Endothelial cell of umbilical vein (primary cell): ENCODE data around the gene CFAP43. TPM values are rescaled to one million over a fixed set of nuclear protein-coding genes. Genes with fewer than 3 reads are reported as not detected.

ENCODE experiments used
- BruUV-seq: library from RNA; stranded (reverse); fragments of 400-500 nt; replicated peaks from 2 replicates; lab custom pipeline; 2021; lab: Mats Ljungman, UMichigan
- CTCF ChIA-PET: fragments of 300-600, 350-600 bp; sonication (Branson Sonifier 250); formaldehyde crosslinking; loops from one replicate; lab custom pipeline; 2021; ENCODE audit warnings: antibody characterized with exemption, inconsistent platforms; lab: Charles Lee
- POLR2A ChIA-PET: fragments of 300-600, 350-600 bp; sonication (Branson Sonifier 250); formaldehyde crosslinking; loops from one replicate; lab custom pipeline; 2021; ENCODE audit warnings: antibody characterized with exemption, inconsistent platforms; lab: Charles Lee
- DNase-seq: peaks from one replicate; pipeline ENCODE4 v3.0.0-alpha.2; 2011; ENCODE audit warnings: low read depth, low spot score
- FAIRE-seq: peaks from 2 replicates; lab custom pipeline; 2011; peaks lifted over from hg19 to GRCh38; lab: Jason Lieb, UNC
- H2AFZ ChIP-seq: 2 replicates; pipeline ENCODE4 v1.6.0; 2012; ENCODE audit warnings: low read depth, low read length, control low read depth, inconsistent platforms
- H3K27ac ChIP-seq: 2 replicates; pipeline ENCODE4 v1.5.1; 2011; ENCODE audit warnings: low read depth, mild to moderate bottlenecking, control low read depth, low read length, moderate library complexity; ENCODE audit not compliant: insufficient read depth
- H3K27me3 ChIP-seq, 2 experiments: 2 replicates each; pipeline versions ENCODE4 v1.6.0 to v1.6.1; 2011; ENCODE audit warnings: low read length in 2 of 2, mixed read lengths in 1 of 2; ENCODE audit not compliant: control insufficient read depth in 2 of 2, insufficient read depth in 2 of 2
- H3K36me3 ChIP-seq, 2 experiments: 2 replicates in 1 of 2; 3 replicates in 1 of 2; pipeline ENCODE4 v1.5.1; 2011; ENCODE audit warnings: low read length in 2 of 2, mild to moderate bottlenecking in 1 of 2, moderate library complexity in 1 of 2; ENCODE audit not compliant: control insufficient read depth in 2 of 2, insufficient read depth in 2 of 2; ENCODE audit errors: extremely low read depth in 1 of 2
- H3K4me1 ChIP-seq: 3 replicates; pipeline ENCODE4 v1.5.1; 2011; ENCODE audit warnings: mild to moderate bottlenecking, low read length; ENCODE audit not compliant: control insufficient read depth, insufficient read depth; ENCODE audit errors: extremely low read depth
- H3K4me2 ChIP-seq: 2 replicates; pipeline ENCODE4 v1.6.1; 2011; ENCODE audit warnings: low read length, control low read depth, mixed read lengths; ENCODE audit not compliant: insufficient read depth
- H3K4me3 ChIP-seq, 3 experiments: fragments of 200-600 bp in 1 of 3; sonication (generic), shearing (Covaris generic) in 1 of 3; replicated peaks in 1 of 3; 2 replicates each; pipeline ENCODE4 v1.5.1; 2011 to 2016; ENCODE audit warnings: control low read depth in 3 of 3, low read length in 3 of 3, mild to moderate bottlenecking in 2 of 3, inconsistent platforms in 1 of 3, low read depth in 1 of 3, moderate library complexity in 1 of 3; ENCODE audit not compliant: insufficient read depth in 1 of 3
- H3K79me2 ChIP-seq: 2 replicates; pipeline ENCODE4 v1.6.0; 2012; ENCODE audit warnings: low read length, inconsistent platforms; ENCODE audit not compliant: control insufficient read depth, insufficient read depth
- H3K9ac ChIP-seq: replicated peaks from 2 replicates; pipeline ENCODE3; 2011; ENCODE audit warnings: low read length, control low read depth; ENCODE audit not compliant: insufficient read depth; ENCODE audit errors: extremely low read depth
- H3K9me1 ChIP-seq: replicated peaks from 3 replicates; pipeline ENCODE4 v1.6.0; 2011; ENCODE audit warnings: mild to moderate bottlenecking, low read length; ENCODE audit not compliant: control insufficient read depth, insufficient read depth; ENCODE audit errors: extremely low read depth
- H3K9me3 ChIP-seq: replicated peaks from 2 replicates; pipeline ENCODE4 v1.5.1; 2012; ENCODE audit warnings: low read length, inconsistent platforms; ENCODE audit not compliant: control insufficient read depth, insufficient read depth
- H4K20me1 ChIP-seq: replicated peaks from 2 replicates; pipeline ENCODE3; 2011; ENCODE audit warnings: mild to moderate bottlenecking, low read length; ENCODE audit not compliant: control insufficient read depth, insufficient read depth; ENCODE audit errors: extremely low read depth
- FOS ChIP-seq: IDR thresholded peaks from 2 replicates; pipeline ENCODE4 v1.6.1; 2011; ENCODE audit warnings: mild to moderate bottlenecking, low read length, moderate library complexity, borderline replicate concordance; ENCODE audit not compliant: insufficient read depth
- JUN ChIP-seq: IDR thresholded peaks from 2 replicates; pipeline ENCODE4 v1.6.1; 2011; ENCODE audit warnings: borderline replicate concordance, low read depth; ENCODE audit not compliant: insufficient read length, insufficient read depth
- MAX ChIP-seq: IDR thresholded peaks from 2 replicates; pipeline ENCODE4 v1.6.1; 2011; ENCODE audit not compliant: insufficient read depth, insufficient read length
- MYC ChIP-seq: IDR thresholded peaks from one replicate; pipeline ENCODE4 v1.6.1; 2011; ENCODE audit warnings: mild to moderate bottlenecking, low read depth, low read length
- POLR2A ChIP-seq: IDR thresholded peaks from 2 replicates; pipeline ENCODE4 v1.6.1; 2012; ENCODE audit warnings: low read depth, mild to moderate bottlenecking, control low read depth, low read length
- POLR2AphosphoS5 ChIP-seq: IDR thresholded peaks from 2 replicates; pipeline ENCODE4 v1.6.1; 2012; ENCODE audit warnings: low read depth, mild to moderate bottlenecking, control low read depth, low read length, moderate library complexity; ENCODE audit not compliant: insufficient read depth
- dilution Hi-C: fragments of 300-500 bp; cut with MboI; formaldehyde crosslinking; loops from one replicate; pipeline ENCODE4 v1.15.0; 2019; ENCODE audit warnings: low sequenced_read_pairs; ENCODE audit not compliant: extremely low pct_ligation_motif_present
- intact Hi-C: fragments of 100-400 bp; cut with micrococcal nuclease; formaldehyde crosslinking; loops from one replicate; pipeline ENCODE4 v1.10.0; 2022
- polyA plus RNA-seq, 4 experiments: library from polyadenylated mRNA; depleted of rRNA in 3 of 4; stranded (reverse) in 3 of 4; unstranded in 1 of 4; fragments of >200 nt; gene quantifications; 2 replicates each; pipeline versions ENCODE4 v1.2.1 to v1.2.3, GENCODE V29; 2011 to 2012; ENCODE audit warnings: missing spikeins in 1 of 4
- total RNA-seq: library from RNA; stranded (reverse); gene quantifications from 2 replicates; pipeline ENCODE4 v1.2.3, GENCODE V29; 2021
- TF ChIP-seq, protein P1 (sequence below), 2 donors: IDR thresholded peaks; 1 replicate in 1 of 2; 2 replicates in 1 of 2; pipeline ENCODE4 v1.5.1; 2011; ENCODE audit warnings: low read length in 2 of 2, mild to moderate bottlenecking in 2 of 2, moderate library complexity in 2 of 2, control low read depth in 1 of 2, inconsistent platforms in 1 of 2, low read depth in 1 of 2; ENCODE audit not compliant: insufficient read depth in 1 of 2; ENCODE audit errors: extremely low read depth in 1 of 2

CFAP43 gene
- total and polyA plus RNA-seq, 2 donors (not counting 3 experiments of a cell fraction or from before 2014, with no cell fraction given): 0.04 TPM; not detected in 1

DNA sequence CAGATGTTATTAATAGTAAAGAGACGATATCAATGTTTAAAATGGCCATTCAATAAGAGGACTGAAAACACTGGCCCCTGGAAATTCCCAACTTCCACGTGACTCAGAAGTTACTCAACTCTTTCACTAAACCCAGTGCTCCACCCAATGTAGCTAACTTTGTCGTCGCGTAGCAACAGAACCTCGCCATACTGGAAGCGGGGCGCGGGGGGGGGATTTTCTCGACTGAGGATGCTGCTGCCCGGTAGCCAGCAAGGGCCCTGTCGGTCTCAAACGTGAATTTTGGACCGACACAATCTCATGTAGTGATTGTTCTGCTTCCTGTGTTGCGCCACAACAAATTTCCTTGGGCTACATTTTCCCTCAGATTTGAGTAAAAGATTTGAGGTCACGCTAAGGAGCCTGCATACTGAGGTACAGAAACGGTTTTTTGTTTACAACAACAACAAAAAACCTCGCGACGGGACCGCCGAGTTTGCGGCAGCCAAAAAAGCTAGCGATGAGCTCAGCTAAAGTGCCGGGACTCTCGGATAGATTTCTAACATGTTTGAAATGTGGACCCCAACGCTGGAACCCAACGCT is 111.2 kb downstream of the CFAP43 start:
- Histone ChIP-seq H3K79me2 (no peaks in the 10 kb centered on the region), H4K20me1 (no peaks in the 10 kb centered on the region), H3K36me3 (no peaks in the 10 kb centered on the region), H3K27me3 (no peaks in the 10 kb centered on the region), H3K4me2 (peak overlapping the region; percentile 86), H3K9ac (peak overlapping the region; percentile 99), H3K9me1 (no peaks in the 10 kb centered on the region), H2AFZ (peak overlapping the region; percentile 84), H3K4me3 (peak overlapping the region; percentile 25 to 71 (median 40)), H3K4me1 (peaks cover 27% of the 10 kb centered on the region), H3K9me3 (no peaks in the 10 kb centered on the region), H3K27ac (peak overlapping the region; percentile 97)
- ChIA-PET POLR2A (interaction anchor here (0.7 to 0.9 kb wide), 3 partner anchors 66 to 204 kb away, joined by 3 to 4 read pairs (median 3); no protein-coding TSS in a partner anchor), CTCF (interaction anchor here (1.0 to 4.9 kb wide), 38 partner anchors 8 to 408 kb away, joined by 3 to 87 read pairs (median 5); partner anchors contain the start of genes CFAP58 and GSTO1)
- TSS peak; percentile 98 for BruUV-seq
- peak; percentile 93 for DNase-seq
- intact Hi-C loops: loop anchor here (1.0 to 5.0 kb wide), 10 partner anchors 45 to 364 kb away; partner anchors contain the start of genes SLK and STN1
- TF ChIP-seq, protein P1, sequence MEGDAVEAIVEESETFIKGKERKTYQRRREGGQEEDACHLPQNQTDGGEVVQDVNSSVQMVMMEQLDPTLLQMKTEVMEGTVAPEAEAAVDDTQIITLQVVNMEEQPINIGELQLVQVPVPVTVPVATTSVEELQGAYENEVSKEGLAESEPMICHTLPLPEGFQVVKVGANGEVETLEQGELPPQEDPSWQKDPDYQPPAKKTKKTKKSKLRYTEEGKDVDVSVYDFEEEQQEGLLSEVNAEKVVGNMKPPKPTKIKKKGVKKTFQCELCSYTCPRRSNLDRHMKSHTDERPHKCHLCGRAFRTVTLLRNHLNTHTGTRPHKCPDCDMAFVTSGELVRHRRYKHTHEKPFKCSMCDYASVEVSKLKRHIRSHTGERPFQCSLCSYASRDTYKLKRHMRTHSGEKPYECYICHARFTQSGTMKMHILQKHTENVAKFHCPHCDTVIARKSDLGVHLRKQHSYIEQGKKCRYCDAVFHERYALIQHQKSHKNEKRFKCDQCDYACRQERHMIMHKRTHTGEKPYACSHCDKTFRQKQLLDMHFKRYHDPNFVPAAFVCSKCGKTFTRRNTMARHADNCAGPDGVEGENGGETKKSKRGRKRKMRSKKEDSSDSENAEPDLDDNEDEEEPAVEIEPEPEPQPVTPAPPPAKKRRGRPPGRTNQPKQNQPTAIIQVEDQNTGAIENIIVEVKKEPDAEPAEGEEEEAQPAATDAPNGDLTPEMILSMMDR (IDR thresholded peaks at IDR 0.05; ENCODE audit: extremely low read depth in 1 of 2, insufficient read depth in 1 of 2, low read depth in 1 of 2, low read length in 2 of 2): no peak
- no peak for TF ChIP-seq POLR2AphosphoS5
- no peak for TF ChIP-seq MYC
- TF ChIP-seq JUN: peak; percentile 23
- TF ChIP-seq MAX: no peak
- peak; percentile 42 for TF ChIP-seq FOS
- TF ChIP-seq POLR2A: peak; percentile 9
- peak; percentile 72 for FAIRE-seq
- dilution Hi-C loops: no loop called here
